Choroid plexus epithelial cell (primary cell): ENCODE data around the gene MCMBP.
"Not testable (repeated sequence)": the region's sequence is repeated elsewhere in the genome, so short reads cannot be mapped to it uniquely, and the experiment has no call there.

ENCODE experiments used
- DNase-seq: peaks from one replicate; pipeline ENCODE4 v3.0.0-alpha.2; 2010; ENCODE audit warnings: low read depth
- H3K4me3 ChIP-seq: 2 replicates; pipeline ENCODE4 v1.5.1; 2011; ENCODE audit warnings: low read depth, mild to moderate bottlenecking, control low read depth, low read length, moderate library complexity
- TF ChIP-seq, protein P1 (sequence below): conservative IDR thresholded peaks from 2 replicates; pipeline ENCODE4 v1.5.1; 2011; ENCODE audit warnings: low read depth, mild to moderate bottlenecking, control low read depth, inconsistent platforms, low read length, moderate library complexity

The MCMBP gene, protein sequence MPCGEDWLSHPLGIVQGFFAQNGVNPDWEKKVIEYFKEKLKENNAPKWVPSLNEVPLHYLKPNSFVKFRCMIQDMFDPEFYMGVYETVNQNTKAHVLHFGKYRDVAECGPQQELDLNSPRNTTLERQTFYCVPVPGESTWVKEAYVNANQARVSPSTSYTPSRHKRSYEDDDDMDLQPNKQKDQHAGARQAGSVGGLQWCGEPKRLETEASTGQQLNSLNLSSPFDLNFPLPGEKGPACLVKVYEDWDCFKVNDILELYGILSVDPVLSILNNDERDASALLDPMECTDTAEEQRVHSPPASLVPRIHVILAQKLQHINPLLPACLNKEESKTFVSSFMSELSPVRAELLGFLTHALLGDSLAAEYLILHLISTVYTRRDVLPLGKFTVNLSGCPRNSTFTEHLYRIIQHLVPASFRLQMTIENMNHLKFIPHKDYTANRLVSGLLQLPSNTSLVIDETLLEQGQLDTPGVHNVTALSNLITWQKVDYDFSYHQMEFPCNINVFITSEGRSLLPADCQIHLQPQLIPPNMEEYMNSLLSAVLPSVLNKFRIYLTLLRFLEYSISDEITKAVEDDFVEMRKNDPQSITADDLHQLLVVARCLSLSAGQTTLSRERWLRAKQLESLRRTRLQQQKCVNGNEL

DNA sequence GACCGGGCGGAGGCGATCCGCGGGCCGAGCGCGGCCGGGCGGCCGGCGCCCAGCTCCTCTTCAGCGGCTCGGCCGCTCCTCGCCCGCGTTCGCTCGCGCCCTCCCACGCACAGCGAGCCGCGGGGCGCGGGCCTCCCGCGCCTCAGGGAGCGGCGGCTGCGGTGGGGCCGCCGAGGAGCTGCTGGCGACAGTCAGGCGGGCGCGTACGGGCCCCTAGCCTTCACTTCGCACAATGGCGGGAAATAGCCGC lies at the start of gene MCMBP:
MCMBP (minus strand) TSS at position 234 of the 250 bp plus-strand sequence. CDS start 259 bp downstream, outside the sequence.
- peak within 1 kb of the TSS; percentile 82 for H3K4me3 ChIP-seq
- DNase-seq: no peak

DNA sequence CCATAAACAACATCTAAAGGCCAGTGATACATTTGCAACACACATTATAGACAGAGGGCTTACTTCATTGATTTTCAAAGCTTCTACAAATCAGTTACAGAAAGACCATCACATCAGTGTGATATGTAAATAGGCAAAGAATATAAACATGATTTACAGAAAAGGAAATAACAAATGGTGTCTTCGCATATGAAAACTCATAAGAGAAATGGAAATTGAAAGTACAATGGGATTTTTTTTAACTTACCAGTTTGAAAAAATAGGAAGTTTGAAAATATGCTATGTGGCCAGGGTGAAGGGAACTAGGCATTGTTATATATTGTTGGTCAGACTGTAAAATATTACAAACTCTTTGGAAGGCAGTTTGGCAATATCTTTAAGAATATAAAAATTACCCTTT lies 47.2 kb upstream of the MCMBP start:
- TF ChIP-seq, protein P1, sequence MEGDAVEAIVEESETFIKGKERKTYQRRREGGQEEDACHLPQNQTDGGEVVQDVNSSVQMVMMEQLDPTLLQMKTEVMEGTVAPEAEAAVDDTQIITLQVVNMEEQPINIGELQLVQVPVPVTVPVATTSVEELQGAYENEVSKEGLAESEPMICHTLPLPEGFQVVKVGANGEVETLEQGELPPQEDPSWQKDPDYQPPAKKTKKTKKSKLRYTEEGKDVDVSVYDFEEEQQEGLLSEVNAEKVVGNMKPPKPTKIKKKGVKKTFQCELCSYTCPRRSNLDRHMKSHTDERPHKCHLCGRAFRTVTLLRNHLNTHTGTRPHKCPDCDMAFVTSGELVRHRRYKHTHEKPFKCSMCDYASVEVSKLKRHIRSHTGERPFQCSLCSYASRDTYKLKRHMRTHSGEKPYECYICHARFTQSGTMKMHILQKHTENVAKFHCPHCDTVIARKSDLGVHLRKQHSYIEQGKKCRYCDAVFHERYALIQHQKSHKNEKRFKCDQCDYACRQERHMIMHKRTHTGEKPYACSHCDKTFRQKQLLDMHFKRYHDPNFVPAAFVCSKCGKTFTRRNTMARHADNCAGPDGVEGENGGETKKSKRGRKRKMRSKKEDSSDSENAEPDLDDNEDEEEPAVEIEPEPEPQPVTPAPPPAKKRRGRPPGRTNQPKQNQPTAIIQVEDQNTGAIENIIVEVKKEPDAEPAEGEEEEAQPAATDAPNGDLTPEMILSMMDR: no peak
- DNase-seq: no peak
- H3K4me3 ChIP-seq: no peak overlapping the region

More for the DNA sequence above, at the start of gene MCMBP:
- TF ChIP-seq, protein P1: no peak

DNA sequence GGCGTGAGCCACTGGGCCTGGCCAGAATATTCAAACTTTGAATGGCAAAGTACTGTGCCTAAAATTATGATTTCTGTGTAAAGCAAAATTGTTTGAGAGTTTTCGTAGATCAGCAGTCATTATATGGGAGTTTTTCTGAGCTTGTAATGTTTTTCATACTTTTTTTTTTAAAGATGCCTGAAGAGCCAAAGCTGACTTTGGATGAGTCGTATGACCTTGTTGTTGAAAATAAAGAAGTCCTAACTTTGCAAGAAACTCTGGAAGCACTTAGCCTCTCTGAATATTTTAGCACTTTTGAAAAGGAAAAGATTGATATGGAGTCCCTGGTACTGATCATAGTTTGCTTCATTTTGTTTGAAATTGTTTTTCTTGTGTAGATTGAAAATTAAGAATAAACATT lies 46.6 kb upstream of the MCMBP start:
- H3K4me3 ChIP-seq: no peak overlapping the region
- TF ChIP-seq, protein P1: no peak
- DNase-seq: peak; percentile 73

DNA sequence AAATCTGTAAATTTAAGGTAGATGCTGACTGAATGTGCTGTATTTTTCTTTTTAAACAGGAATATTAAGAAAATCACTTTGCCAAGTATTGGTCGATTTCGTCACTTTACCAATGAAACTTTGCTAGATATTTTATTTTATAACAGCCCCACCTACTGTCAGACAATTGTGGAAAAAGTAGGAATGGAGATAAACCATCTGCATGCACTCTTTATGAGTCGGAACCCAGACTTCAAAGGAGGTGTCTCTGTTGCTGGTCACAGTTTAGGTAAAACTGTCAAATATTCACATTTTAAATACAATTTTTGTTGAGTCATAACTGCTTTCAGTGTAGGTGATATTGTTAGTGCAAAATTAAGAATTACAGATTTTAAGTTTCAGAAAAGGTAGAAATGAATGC lies 45.1 kb upstream of the MCMBP start:
- TF ChIP-seq, protein P1: no peak
- peak; percentile 26 for DNase-seq
- no peak overlapping the region for H3K4me3 ChIP-seq

DNA sequence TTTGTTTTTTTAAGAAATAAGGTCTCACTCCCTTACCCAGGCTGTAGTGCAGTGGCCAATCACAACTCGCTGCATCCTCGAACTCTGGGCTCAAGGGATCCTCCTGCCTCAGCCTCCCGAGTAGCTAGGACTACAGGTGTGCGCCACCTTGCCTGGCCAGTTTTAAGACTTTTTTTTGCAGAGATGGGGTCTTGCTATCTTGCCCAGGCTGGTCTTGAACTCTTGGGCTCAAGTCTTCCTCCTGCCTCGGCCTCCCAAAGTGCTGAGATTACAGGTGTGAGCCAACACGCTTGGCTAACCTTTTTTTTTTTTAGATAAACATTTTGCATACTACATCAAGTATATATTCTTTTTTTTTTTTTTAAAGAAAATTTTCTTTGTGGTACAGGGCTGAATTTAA lies 38.0 kb upstream of the MCMBP start:
- no peak for DNase-seq
- TF ChIP-seq, protein P1: no peak
- no peak overlapping the region for H3K4me3 ChIP-seq

DNA sequence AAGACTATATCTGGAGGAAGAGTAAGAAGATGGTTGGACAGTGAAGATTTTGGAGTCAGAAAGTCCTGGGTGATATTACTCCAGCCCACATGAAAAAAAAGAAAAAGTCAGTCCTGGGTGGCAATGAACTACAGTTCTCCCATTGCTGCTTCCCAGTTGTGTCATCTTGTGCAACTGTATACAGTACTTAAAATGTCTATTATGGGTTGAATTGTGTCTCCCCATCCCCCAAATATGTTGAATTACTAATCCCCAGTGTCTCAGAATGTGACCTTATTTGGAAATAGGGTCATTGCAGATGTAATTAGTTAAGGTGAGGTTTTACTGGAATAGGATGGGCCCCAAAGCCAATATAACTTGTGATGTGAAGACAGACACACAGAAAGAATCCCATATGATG lies 35.5 kb upstream of the MCMBP start:
- TF ChIP-seq, protein P1: no peak
- no peak for DNase-seq

DNA sequence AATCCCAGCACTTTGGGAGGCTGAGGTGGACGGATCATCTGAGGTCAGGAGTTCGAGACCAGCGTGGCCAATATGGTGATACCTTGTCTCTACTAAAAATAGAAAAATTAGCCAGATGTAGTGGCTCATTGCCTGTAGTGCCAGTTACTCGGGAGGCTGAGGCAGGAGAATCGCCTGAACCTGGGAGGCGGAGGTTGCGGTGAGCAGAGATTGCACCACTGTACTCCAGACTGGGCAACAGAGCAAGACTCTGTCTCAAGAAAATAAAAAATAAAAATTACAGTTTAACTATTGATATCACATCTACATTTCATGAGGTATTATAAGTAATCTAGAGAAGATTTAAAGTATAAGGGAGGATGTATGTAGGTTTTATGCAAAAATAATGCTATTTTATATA lies 35.1 kb upstream of the MCMBP start:
- not testable (repeated sequence) for DNase-seq, H3K4me3 ChIP-seq

More for the DNA sequence above, 35.5 kb upstream of the MCMBP start:
- no peak overlapping the region for H3K4me3 ChIP-seq
